HCT116 (cell line): ENCODE data around the gene DIP2C. TPM values are rescaled to one million over a fixed set of nuclear protein-coding genes. Genes with fewer than 3 reads are reported as not detected.

ENCODE experiments used
- ATAC-seq: fragments of 200-7000 bp; cut with Tn5 transposase; 2 replicates; pipeline ENCODE4 v1.9.1; 2020; ENCODE audit warnings: mild to moderate bottlenecking, moderate library complexity
- BruUV-seq: library from RNA; stranded (reverse); fragments of 400-500 nt; replicated peaks from 2 replicates; lab custom pipeline; 2021; lab: Mats Ljungman, UMichigan
- CTCF ChIA-PET: fragments of 300-600 bp; sonication (Branson Sonifier 250); formaldehyde crosslinking; loops from one replicate; lab custom pipeline; 2021; ENCODE audit warnings: antibody characterized with exemption; lab: Charles Lee
- POLR2A ChIA-PET: fragments of 300-600, 350-600 bp; sonication (Branson Sonifier 250); formaldehyde crosslinking; loops from one replicate; lab custom pipeline; 2021; ENCODE audit warnings: antibody characterized with exemption; lab: Charles Lee
- RAD21 ChIA-PET, 2 experiments: fragments of 300-600 bp; sonication (Branson Sonifier 250); formaldehyde crosslinking; loops; one replicate each; lab custom pipeline; 2023; ENCODE audit warnings: low total read pairs in 2 of 2; ENCODE audit not compliant: uncharacterized antibody in 2 of 2, unreplicated experiment in 2 of 2, low non-redundant PET in 1 of 2; lab: Charles Lee
- DNase-seq: peaks from one replicate; pipeline ENCODE4 v3.0.0-alpha.2; 2010; ENCODE audit warnings: low read depth, low spot score
- H2AFZ ChIP-seq: fragments of 200-600 bp; shearing (Covaris generic), sonication (generic); 2 replicates; pipeline ENCODE4 v1.6.1; 2017; ENCODE audit warnings: low read depth, mixed run types, mixed read lengths, antibody characterized with exemption, low read length; ENCODE audit not compliant: poor library complexity, severe bottlenecking
- H3K27ac ChIP-seq: 2 replicates; pipeline ENCODE4 v1.5.1; 2012; ENCODE audit warnings: low read depth, low read length
- H3K27me3 ChIP-seq: fragments of 200-600 bp; sonication (generic); 2 replicates; pipeline ENCODE4 v1.6.1; 2016; ENCODE audit warnings: mixed run types, low read length, mixed read lengths; ENCODE audit not compliant: insufficient read depth
- H3K36me3 ChIP-seq, 2 experiments: fragments of 200-500 bp in 1 of 2; fragments of 200-600 bp in 1 of 2; sonication (Bioruptor generic) in 1 of 2; sonication (generic) in 1 of 2; 2 replicates each; pipeline versions ENCODE4 v1.5.1 to v1.6.1; 2014 to 2016; ENCODE audit warnings: low read length in 2 of 2, inconsistent platforms in 1 of 2, mixed read lengths in 1 of 2, mixed run types in 1 of 2; ENCODE audit not compliant: insufficient read depth in 2 of 2, control insufficient read depth in 1 of 2
- H3K4me1 ChIP-seq, 2 experiments: fragments of 200-600 bp in 1 of 2; sonication (generic) in 1 of 2; 2 replicates each; pipeline versions ENCODE4 v1.5.1 to v1.6.1; 2012 to 2017; ENCODE audit warnings: low read length in 2 of 2, inconsistent platforms in 1 of 2, mild to moderate bottlenecking in 1 of 2, mixed read lengths in 1 of 2, mixed run types in 1 of 2, moderate library complexity in 1 of 2; ENCODE audit not compliant: insufficient read depth in 2 of 2, control insufficient read depth in 1 of 2
- H3K4me2 ChIP-seq: fragments of 200-600 bp; sonication (generic); 2 replicates; pipeline ENCODE4 v1.6.1; 2017; ENCODE audit warnings: mixed run types, low read length, mixed read lengths
- H3K4me3 ChIP-seq, 2 experiments: fragments of 200-600 bp in 1 of 2; sonication (generic) in 1 of 2; replicated peaks in 1 of 2; 2 replicates each; pipeline ENCODE4 v1.5.1; 2011 to 2016; ENCODE audit warnings: low read length in 2 of 2, control low read depth in 1 of 2, low read depth in 1 of 2, mild to moderate bottlenecking in 1 of 2, mixed read lengths in 1 of 2, mixed run types in 1 of 2
- H3K79me2 ChIP-seq: fragments of 200-600 bp; sonication (generic); 2 replicates; pipeline ENCODE4 v1.6.1; 2017; ENCODE audit warnings: mild to moderate bottlenecking, mixed run types, low read length, moderate library complexity, mixed read lengths; ENCODE audit not compliant: insufficient read depth
- H3K9ac ChIP-seq: fragments of 200-600 bp; sonication (generic); 2 replicates; pipeline ENCODE4 v1.6.1; 2016; ENCODE audit warnings: low read length, mixed read lengths
- H3K9me2 ChIP-seq: fragments of 200-600 bp; sonication (generic), shearing (Covaris generic); 2 replicates; pipeline ENCODE4 v1.6.1; 2017; ENCODE audit warnings: mixed run types, mild to moderate bottlenecking, moderate library complexity; ENCODE audit not compliant: insufficient read depth
- H3K9me3 ChIP-seq, 2 experiments: fragments of 200-500 bp in 1 of 2; fragments of 200-600 bp in 1 of 2; sonication (Bioruptor generic) in 1 of 2; sonication (generic) in 1 of 2; 2 replicates each; pipeline ENCODE4 v1.6.1; 2014 to 2017; ENCODE audit warnings: low read length in 2 of 2, mixed read lengths in 2 of 2, inconsistent platforms in 1 of 2, low read depth in 1 of 2, mild to moderate bottlenecking in 1 of 2, mixed run types in 1 of 2, moderate library complexity in 1 of 2; ENCODE audit not compliant: control insufficient read depth in 1 of 2, insufficient read depth in 1 of 2
- H4K20me1 ChIP-seq: fragments of 200-600 bp; sonication (generic), shearing (Covaris generic); 2 replicates; pipeline ENCODE4 v1.6.1; 2017; ENCODE audit warnings: mixed run types, mild to moderate bottlenecking, moderate library complexity; ENCODE audit not compliant: insufficient read depth
- CEBPB ChIP-seq: IDR thresholded peaks from 2 replicates; pipeline ENCODE4 v1.6.1; 2012; ENCODE audit warnings: low read depth
- CTCF ChIP-seq, 3 experiments: fragments of 200-600 bp in 1 of 3; sonication (generic) in 1 of 3; IDR thresholded peaks in 2 of 3; conservative IDR thresholded peaks in 1 of 3; 2 replicates each; pipeline ENCODE4 v1.5.1; 2012 to 2017; ENCODE audit warnings: low read depth in 2 of 3, low read length in 2 of 3, antibody characterized with exemption in 1 of 3, borderline replicate concordance in 1 of 3, control low read depth in 1 of 3, mild to moderate bottlenecking in 1 of 3, mixed read lengths in 1 of 3, mixed run types in 1 of 3, moderate library complexity in 1 of 3; ENCODE audit not compliant: insufficient read depth in 1 of 3
- FOSL1 ChIP-seq: IDR thresholded peaks from 2 replicates; pipeline ENCODE4 v1.6.1; 2012; ENCODE audit warnings: low read depth
- POLR2AphosphoS5 ChIP-seq: IDR thresholded peaks from 2 replicates; pipeline ENCODE4 v1.6.1; 2011; ENCODE audit warnings: mild to moderate bottlenecking, low read depth, low read length, moderate library complexity
- RAD21 ChIP-seq: IDR thresholded peaks from 2 replicates; pipeline ENCODE4 v1.6.1; 2012; ENCODE audit warnings: low read depth, mild to moderate bottlenecking
- SRF ChIP-seq: IDR thresholded peaks from 2 replicates; pipeline ENCODE4 v1.6.1; 2012; ENCODE audit warnings: low read depth
- ZBTB33 ChIP-seq: IDR thresholded peaks from 2 replicates; pipeline ENCODE4 v1.6.1; 2011; ENCODE audit warnings: mild to moderate bottlenecking, low read length, moderate library complexity; ENCODE audit not compliant: insufficient replicate concordance; ENCODE audit errors: extremely low read depth
- intact Hi-C: fragments of 100-400 bp; cut with micrococcal nuclease; formaldehyde crosslinking; loops from 2 replicates; pipeline ENCODE4 v1.10.0; 2022
- total RNA-seq: library from RNA; stranded (reverse); gene quantifications from one replicate; pipeline ENCODE4 v1.2.1, GENCODE V29; 2021; ENCODE audit not compliant: unreplicated experiment

Gene DIP2C
- total RNA-seq, 1 experiment from 2014 or later = 15.4 TPM

- Histone ChIP-seq H3K27me3 (no peaks in the 10 kb centered on the region), H4K20me1 (no peaks in the 10 kb centered on the region), H3K9me2 (no peaks in the 10 kb centered on the region), H3K9me3 (no peaks in the 10 kb centered on the region), H3K9ac (no peak overlapping the region), H3K4me3 (no peak overlapping the region), H3K36me3 (no peaks in the 10 kb centered on the region), H3K4me1 (peaks cover 11% of the 10 kb centered on the region in 2 experiments)
- no TSS peak for BruUV-seq
- ATAC-seq = no peak
- CTCF ChIA-PET = no interaction called here
- TF ChIP-seq SRF (no peak), ZBTB33 (no peak), CTCF (IDR thresholded peaks at IDR 0.05 in 2 of 3, conservative IDR thresholded peaks at IDR 0.05 in 1 of 3; ENCODE audit: borderline replicate concordance in 1 of 3, insufficient read depth in 1 of 3, low read depth in 2 of 3, low read length in 2 of 3) (no peak), FOSL1 (no peak), POLR2AphosphoS5 (no peak), RAD21 (no peak), CEBPB (no peak)
- TF ChIP-seq, all 23 proteins: peak for 0
- intact Hi-C loops = no loop called here
- Histone ChIP-seq H3K4me2 (no peak overlapping the region), H3K27ac (no peak overlapping the region), H2AFZ (no peak overlapping the region), H3K79me2 (no peaks in the 10 kb centered on the region)
- ChIA-PET RAD21 (no interaction called here), POLR2A (no interaction called here)
- DNase-seq = no peak
These were observed 236.7 kb downstream of the DIP2C start for GRCh38 chr10:452512-453426.
